Esophagus (tissue), 2 donors: ENCODE results near the gene RNF17. TPM values are rescaled to one million over a fixed set of nuclear protein-coding genes. Genes with fewer than 3 reads are reported as not detected.
A peak's percentile ranks its signal among the peaks of the same experiment; 100 is the strongest.

Experiments used
- H3K27ac ChIP-seq, 2 donors: one replicate each; pipeline ENCODE4 v1.5.1; 2013; ENCODE audit warnings: low read depth in 2 of 2, mild to moderate bottlenecking in 2 of 2, inconsistent platforms in 1 of 2, low read length in 1 of 2, moderate library complexity in 1 of 2
- H3K27me3 ChIP-seq, 2 donors: one replicate each; pipeline ENCODE4 v1.6.1; 2013; ENCODE audit warnings: low read length in 2 of 2, control low read depth in 1 of 2, mild to moderate bottlenecking in 1 of 2; ENCODE audit not compliant: insufficient read depth in 2 of 2, control insufficient read depth in 1 of 2
- H3K36me3 ChIP-seq, 2 donors: one replicate each; pipeline ENCODE4 v1.6.1; 2013; ENCODE audit warnings: low read length in 1 of 2; ENCODE audit not compliant: control insufficient read depth in 2 of 2, insufficient read depth in 2 of 2
- H3K4me1 ChIP-seq, 2 donors: one replicate each; pipeline ENCODE4 v1.6.1; 2013; ENCODE audit warnings: low read length in 1 of 2; ENCODE audit not compliant: control insufficient read depth in 2 of 2, insufficient read depth in 2 of 2
- H3K4me3 ChIP-seq, 2 donors: one replicate each; pipeline ENCODE4 v1.5.1; 2013; ENCODE audit warnings: low read length in 2 of 2, mild to moderate bottlenecking in 2 of 2, low read depth in 1 of 2, moderate library complexity in 1 of 2
- H3K9me3 ChIP-seq, 2 donors: one replicate each; pipeline ENCODE4 v1.6.1; 2013; ENCODE audit warnings: mild to moderate bottlenecking in 2 of 2, low read depth in 1 of 2, low read length in 1 of 2, moderate library complexity in 1 of 2; ENCODE audit not compliant: control insufficient read depth in 2 of 2, insufficient read depth in 1 of 2
- WGBS, 2 donors: extraction: QIAGEN DNeasy Blood & Tissue Kit; methylation state at CpG; one replicate each; pipeline ENCODE4 v1.1.7; 2013; 5-methylcytosine and 5-hydroxymethylcytosine counted together
- polyA plus RNA-seq, 2 donors: library from polyadenylated mRNA; stranded (reverse); fragments of 200-250 nt; gene quantifications; one replicate each; pipeline ENCODE4 v1.2.3, GENCODE V29; 2013
- donor health status: healthy with polysubstance abuse.
- donor health status: Bipolar disorder and iron deficiency.

Gene RNF17
- polyA plus RNA-seq, 2 donors: not detected

GRCh38 chr13:24906268-24906667, 142.3 kb downstream of the RNF17 start:
- H3K36me3 ChIP-seq: peaks cover 3 to 7% of the 10 kb centered on the region in 2 donors

GRCh38 chr13:24910502-24911132, 146.6 kb downstream of the RNF17 start:
- Histone ChIP-seq H3K36me3 (peaks cover 3 to 6% of the 10 kb centered on the region in 2 donors), H3K4me1 (no peaks in the 10 kb centered on the region), H3K9me3 (no peaks in the 10 kb centered on the region), H3K27ac (no peak overlapping the region), H3K27me3 (no peaks in the 10 kb centered on the region), H3K4me3 (no peak overlapping the region)
- 91 to 94% methylated on average over 2 of the region's 2 CpGs for WGBS, 2 donors

More at GRCh38 chr13:24906268-24906667, 142.3 kb downstream of the RNF17 start:
- Histone ChIP-seq H3K9me3 (no peaks in the 10 kb centered on the region), H3K27me3 (no peaks in the 10 kb centered on the region), H3K27ac (no peak overlapping the region), H3K4me3 (no peak overlapping the region), H3K4me1 (no peaks in the 10 kb centered on the region)
- WGBS, 2 donors: 92 to 93% methylated on average over 7 of the region's 7 CpGs

GRCh38 chr13:24911133-24911908, 147.4 kb downstream of the RNF17 start:
- Histone ChIP-seq H3K4me1 (no peaks in the 10 kb centered on the region), H3K27ac (no peak overlapping the region), H3K9me3 (no peaks in the 10 kb centered on the region), H3K36me3 (peaks cover under 1 to 2% of the 10 kb centered on the region in 2 donors), H3K27me3 (no peaks in the 10 kb centered on the region), H3K4me3 (no peak overlapping the region)
- 90 to 92% methylated on average over 10 of the region's 10 CpGs for WGBS, 2 donors

GRCh38 chr13:24916464-24916863, 152.5 kb downstream of the RNF17 start:
- Histone ChIP-seq H3K4me1 (no peaks in the 10 kb centered on the region), H3K4me3 (no peak overlapping the region), H3K36me3 (no peaks in the 10 kb centered on the region), H3K9me3 (no peaks in the 10 kb centered on the region), H3K27me3 (no peaks in the 10 kb centered on the region), H3K27ac (no peak overlapping the region)

GRCh38 chr13:24921003-24921402, 157.0 kb downstream of the RNF17 start:
- Histone ChIP-seq H3K36me3 (no peaks in the 10 kb centered on the region), H3K4me1 (no peaks in the 10 kb centered on the region), H3K9me3 (no peaks in the 10 kb centered on the region), H3K27ac (no peak overlapping the region), H3K27me3 (no peaks in the 10 kb centered on the region), H3K4me3 (no peak overlapping the region)
- WGBS, 2 donors: 91 to 92% methylated on average over 6 of the region's 6 CpGs

GRCh38 chr13:24921881-24922280, 157.9 kb downstream of the RNF17 start:
- Histone ChIP-seq H3K36me3 (no peaks in the 10 kb centered on the region), H3K27ac (no peak overlapping the region), H3K4me1 (no peaks in the 10 kb centered on the region), H3K9me3 (no peaks in the 10 kb centered on the region), H3K4me3 (peak overlapping the region; percentile 95 to 100), H3K27me3 (no peaks in the 10 kb centered on the region)
- WGBS, 2 donors: 15 to 18% methylated on average over 5 of the region's 5 CpGs

- 0% methylated on average over 31 to 34 of the region's 34 CpGs for WGBS, 2 donors
- H3K4me3 ChIP-seq: peak overlapping the region; percentile 95 to 100
- H3K4me1 ChIP-seq: no peaks in the 10 kb centered on the region
- H3K36me3 ChIP-seq: no peaks in the 10 kb centered on the region
- no peaks in the 10 kb centered on the region for H3K9me3 ChIP-seq
- peak overlapping the region; percentile 82 to 99 for H3K27ac ChIP-seq
- H3K27me3 ChIP-seq: no peaks in the 10 kb centered on the region
Measured at GRCh38 chr13:24922387-24922744, 158.4 kb downstream of the RNF17 start.

- peak overlapping the region; percentile 98 to 99 for H3K27ac ChIP-seq
- H3K36me3 ChIP-seq: no peaks in the 10 kb centered on the region
- 0 to 1% methylated on average over 60 of the region's 60 CpGs for WGBS, 2 donors
- H3K27me3 ChIP-seq: no peaks in the 10 kb centered on the region
- no peaks in the 10 kb centered on the region for H3K9me3 ChIP-seq
- H3K4me1 ChIP-seq: no peaks in the 10 kb centered on the region
- peak overlapping the region; percentile 95 to 100 for H3K4me3 ChIP-seq
Measured at GRCh38 chr13:24922745-24923591, 159.0 kb downstream of the RNF17 start.

- 78 to 80% methylated on average over 15 of the region's 15 CpGs for WGBS, 2 donors
- H3K27ac ChIP-seq: no peak overlapping the region
Measured at GRCh38 chr13:24925318-24926231, 161.6 kb downstream of the RNF17 start.

More at GRCh38 chr13:24925318-24926231, 161.6 kb downstream of the RNF17 start:
- Histone ChIP-seq H3K36me3 (no peaks in the 10 kb centered on the region), H3K4me1 (no peaks in the 10 kb centered on the region), H3K27me3 (no peaks in the 10 kb centered on the region), H3K4me3 (no peak overlapping the region), H3K9me3 (no peaks in the 10 kb centered on the region)
